Measurements from ENCODE around the gene MYL3. TPM values are rescaled to one million over a fixed set of nuclear protein-coding genes. Genes with fewer than 3 reads are reported as not detected.

Gene MYL3
- total RNA-seq, 1 experiment from 2014 or later = not detected

DNA sequence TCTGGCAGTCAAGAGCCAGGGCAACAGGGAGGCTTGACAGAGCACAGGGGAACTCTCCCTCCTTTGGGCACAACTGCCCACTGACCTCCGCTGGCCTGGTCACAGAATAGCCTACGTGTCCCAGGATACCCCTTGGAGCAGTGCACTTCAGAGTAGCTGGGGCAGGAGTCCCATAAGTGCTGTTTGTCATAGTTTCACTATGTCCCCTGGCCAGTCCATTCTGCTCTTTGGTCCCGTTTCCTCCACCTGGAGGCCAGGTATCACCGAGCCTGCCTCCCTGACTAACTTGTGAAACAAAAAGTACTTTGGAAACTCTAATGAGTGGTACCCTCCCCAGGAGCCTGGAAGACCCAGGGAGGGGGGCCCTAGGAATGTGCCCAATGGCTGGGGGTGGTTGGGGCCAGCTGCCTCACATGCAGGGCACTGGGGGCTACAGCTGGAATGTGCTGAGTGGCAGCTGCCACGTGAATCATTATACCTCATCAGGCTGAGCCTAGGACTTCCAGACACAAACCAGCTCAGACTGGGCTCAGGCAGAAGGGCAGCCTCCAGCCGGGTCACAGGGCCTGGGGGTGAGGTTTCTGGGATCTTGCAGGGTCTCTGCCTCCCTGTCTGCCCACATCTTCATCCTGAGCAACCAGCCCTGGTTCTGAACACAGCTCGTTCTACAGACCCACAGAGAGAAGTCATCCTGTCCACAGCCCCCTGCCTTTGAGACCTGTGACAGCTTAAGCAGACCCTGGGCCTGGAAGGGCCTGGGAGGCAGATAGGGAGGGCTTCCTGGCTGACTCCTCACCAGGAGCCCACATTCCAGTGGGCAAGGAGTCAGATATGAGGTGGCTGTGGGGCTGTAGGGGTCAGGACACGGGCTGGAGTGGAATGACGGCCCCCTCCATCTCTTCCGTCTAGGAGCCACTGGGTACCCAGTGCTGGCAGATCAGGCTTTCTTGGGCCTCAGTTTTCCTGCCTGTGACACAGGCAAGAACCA, 13.4 kb upstream of the MYL3 start:
- no peaks in the 10 kb centered on the region; the same call in 1 of the 2 replicates for H3F3A ChIP-seq (ENCODE audit: insufficient read depth, low read depth)
- BruUV-seq (replicated peaks) = no TSS peak
- H2AFZ ChIP-seq = no peak overlapping the region
- POLR2A ChIA-PET (ENCODE audit: unreplicated experiment) = no interaction called here
- CTCF ChIA-PET = no interaction called here
- intact Hi-C loops (cut with micrococcal nuclease; ENCODE audit: unreplicated experiment) = no loop called here
- TF ChIP-seq, protein P1, sequence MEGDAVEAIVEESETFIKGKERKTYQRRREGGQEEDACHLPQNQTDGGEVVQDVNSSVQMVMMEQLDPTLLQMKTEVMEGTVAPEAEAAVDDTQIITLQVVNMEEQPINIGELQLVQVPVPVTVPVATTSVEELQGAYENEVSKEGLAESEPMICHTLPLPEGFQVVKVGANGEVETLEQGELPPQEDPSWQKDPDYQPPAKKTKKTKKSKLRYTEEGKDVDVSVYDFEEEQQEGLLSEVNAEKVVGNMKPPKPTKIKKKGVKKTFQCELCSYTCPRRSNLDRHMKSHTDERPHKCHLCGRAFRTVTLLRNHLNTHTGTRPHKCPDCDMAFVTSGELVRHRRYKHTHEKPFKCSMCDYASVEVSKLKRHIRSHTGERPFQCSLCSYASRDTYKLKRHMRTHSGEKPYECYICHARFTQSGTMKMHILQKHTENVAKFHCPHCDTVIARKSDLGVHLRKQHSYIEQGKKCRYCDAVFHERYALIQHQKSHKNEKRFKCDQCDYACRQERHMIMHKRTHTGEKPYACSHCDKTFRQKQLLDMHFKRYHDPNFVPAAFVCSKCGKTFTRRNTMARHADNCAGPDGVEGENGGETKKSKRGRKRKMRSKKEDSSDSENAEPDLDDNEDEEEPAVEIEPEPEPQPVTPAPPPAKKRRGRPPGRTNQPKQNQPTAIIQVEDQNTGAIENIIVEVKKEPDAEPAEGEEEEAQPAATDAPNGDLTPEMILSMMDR (conservative IDR thresholded peaks at IDR 0.05) = no peak
- no peak for TF ChIP-seq EZH2 (IDR thresholded peaks at IDR 0.05; ENCODE audit: low read depth)
- peaks cover 12% of the 10 kb centered on the region for H3K4me1 ChIP-seq (replicated peaks; ENCODE audit: insufficient read depth)
- DNase-seq = no peak
- H3K79me2 ChIP-seq (ENCODE audit: low read depth) = no peaks in the 10 kb centered on the region
- H3K27ac ChIP-seq = no peak overlapping the region
- H4K20me1 ChIP-seq (ENCODE audit: insufficient read depth) = no peaks in the 10 kb centered on the region
- no peaks in the 10 kb centered on the region for H3K9me2 ChIP-seq (ENCODE audit: insufficient read depth)
- no peak overlapping the region for H3K4me2 ChIP-seq
- H3K4me3 ChIP-seq = no peak overlapping the region
- peaks cover 6% of the 10 kb centered on the region; the same call in 1 of the 2 replicates for H3K27me3 ChIP-seq (ENCODE audit: insufficient read depth, low read depth)
- no peaks in the 10 kb centered on the region for H3K9me3 ChIP-seq (ENCODE audit: insufficient read depth, low read depth)
- H3K36me3 ChIP-seq (ENCODE audit: low read depth) = no peaks in the 10 kb centered on the region

DNA sequence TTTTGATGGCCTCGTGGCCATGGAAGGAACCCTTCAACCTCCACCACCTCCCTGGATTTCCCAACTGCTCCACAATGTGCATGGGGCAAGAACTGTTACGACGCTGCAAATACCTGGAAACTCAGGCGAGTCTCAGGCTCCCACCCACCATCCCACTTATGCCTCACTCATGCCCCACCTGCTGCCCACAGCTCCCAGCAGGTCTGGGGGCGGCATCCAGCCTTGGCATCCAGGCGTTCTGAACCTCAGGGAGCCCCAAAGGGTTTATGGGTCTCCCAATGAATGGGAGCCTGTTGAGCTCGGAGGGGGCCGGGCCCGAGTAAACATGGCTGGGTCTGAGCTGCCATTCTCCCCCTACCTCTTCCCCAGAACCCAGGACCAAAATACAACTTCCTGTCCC, 12.3 kb upstream of the MYL3 start:
- CTCF ChIA-PET = interaction anchor here (0.6 kb wide), 1 partner anchor 30 kb away, joined by 13 read pairs; no protein-coding TSS in a partner anchor
- POLR2A ChIA-PET (ENCODE audit: unreplicated experiment) = no interaction called here
- H2AFZ ChIP-seq = no peak overlapping the region

DNA sequence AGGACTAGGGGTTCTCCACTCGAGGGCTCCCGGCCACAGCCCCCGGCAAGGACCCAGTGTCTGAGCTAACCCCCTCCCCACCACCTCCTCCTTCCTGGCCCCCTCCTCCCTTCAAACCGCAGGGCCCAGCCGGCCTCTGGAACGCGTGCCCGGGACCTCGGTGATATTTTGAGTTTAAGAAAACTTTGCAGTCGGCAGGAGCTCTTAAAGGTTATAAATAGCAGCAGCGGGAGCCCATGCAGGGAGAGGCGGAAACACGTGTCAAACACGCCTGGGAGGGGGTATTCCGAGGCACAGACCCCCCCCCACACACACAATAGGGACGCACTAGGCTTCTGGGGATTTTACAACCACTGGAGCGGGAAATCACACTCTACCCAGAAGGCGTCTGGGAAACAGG, 11.2 kb upstream of the MYL3 start:
- no peaks in the 10 kb centered on the region for H4K20me1 ChIP-seq (ENCODE audit: insufficient read depth)
- H3K4me1 ChIP-seq (replicated peaks; ENCODE audit: insufficient read depth) = peaks cover 12% of the 10 kb centered on the region
- H3K4me3 ChIP-seq = no peak overlapping the region
- H3F3A ChIP-seq (ENCODE audit: insufficient read depth, low read depth) = no peaks in the 10 kb centered on the region; the same call in 1 of the 2 replicates
- no peak overlapping the region for H3K27ac ChIP-seq
- H3K27me3 ChIP-seq (ENCODE audit: insufficient read depth, low read depth) = no peaks in the 10 kb centered on the region
- no TSS peak for BruUV-seq (replicated peaks)
- H3K79me2 ChIP-seq (ENCODE audit: low read depth) = no peaks in the 10 kb centered on the region
- DNase-seq = no peak
- ChIA-PET CTCF (no interaction called here), POLR2A (ENCODE audit: unreplicated experiment) (no interaction called here)
- no peak for TF ChIP-seq EZH2 (IDR thresholded peaks at IDR 0.05; ENCODE audit: low read depth)
- TF ChIP-seq, protein P1 (conservative IDR thresholded peaks at IDR 0.05) = no peak
- intact Hi-C loops (cut with micrococcal nuclease; ENCODE audit: unreplicated experiment) = no loop called here
- no peak overlapping the region for H3K4me2 ChIP-seq
- no peaks in the 10 kb centered on the region for H3K9me3 ChIP-seq (ENCODE audit: insufficient read depth, low read depth)
- no peaks in the 10 kb centered on the region for H3K36me3 ChIP-seq (ENCODE audit: low read depth)
- no peak overlapping the region for H2AFZ ChIP-seq
- no peaks in the 10 kb centered on the region for H3K9me2 ChIP-seq (ENCODE audit: insufficient read depth)

More for the DNA sequence above, 12.3 kb upstream of the MYL3 start:
- Histone ChIP-seq H3K4me1 (replicated peaks; ENCODE audit: insufficient read depth) (peaks cover 12% of the 10 kb centered on the region), H3K36me3 (ENCODE audit: low read depth) (no peaks in the 10 kb centered on the region), H4K20me1 (ENCODE audit: insufficient read depth) (no peaks in the 10 kb centered on the region), H3F3A (ENCODE audit: insufficient read depth, low read depth) (no peaks in the 10 kb centered on the region; the same call in 1 of the 2 replicates), H3K27me3 (ENCODE audit: insufficient read depth, low read depth) (no peaks in the 10 kb centered on the region), H3K9me3 (ENCODE audit: insufficient read depth, low read depth) (no peaks in the 10 kb centered on the region), H3K4me3 (no peak overlapping the region), H3K4me2 (no peak overlapping the region), H3K27ac (no peak overlapping the region), H3K9me2 (ENCODE audit: insufficient read depth) (no peaks in the 10 kb centered on the region), H3K79me2 (ENCODE audit: low read depth) (no peaks in the 10 kb centered on the region)
- TF ChIP-seq, protein P1 (conservative IDR thresholded peaks at IDR 0.05) = no peak
- TF ChIP-seq EZH2 (IDR thresholded peaks at IDR 0.05; ENCODE audit: low read depth) = no peak
- intact Hi-C loops (cut with micrococcal nuclease; ENCODE audit: unreplicated experiment) = no loop called here
- BruUV-seq (replicated peaks) = no TSS peak
- DNase-seq = no peak
